ENCODE results near the gene HOXB13.

GRCh38 chr17:48692049-48692448 is 36.5 kb downstream of the HOXB13 start:
- no peak for TF ChIP-seq POLR2AphosphoS5 (IDR thresholded peaks at IDR 0.05)
- TF ChIP-seq CTCF (IDR thresholded peaks at IDR 0.05) = no peak

All from prostate gland (tissue), 2 donors.